ENCODE measurements around the gene RGS12. TPM values are rescaled to one million over a fixed set of nuclear protein-coding genes. Genes with fewer than 3 reads are reported as not detected.

RGS12 gene
- total and polyA plus RNA-seq, 2 experiments from 2014 or later: 8.0 to 19.0 TPM

GRCh38 chr4:3324093-3324815, 31.4 kb downstream of the RGS12 start (continued):
- TF ChIP-seq ETS1 (IDR thresholded peaks at IDR 0.05): no peak
- TF ChIP-seq ZNF331 (CRISPR knock-in tag; IDR thresholded peaks at IDR 0.05; ENCODE audit: low read depth): no peak
- no peak for TF ChIP-seq STAT1 (IDR thresholded peaks at IDR 0.05; ENCODE audit: unreplicated experiment)
- TF ChIP-seq JUNB (IDR thresholded peaks at IDR 0.05; ENCODE audit: unreplicated experiment): no peak
- TF ChIP-seq REST (IDR thresholded peaks at IDR 0.05; ENCODE audit: unreplicated experiment): no peak
- no peak for TF ChIP-seq EZH2 (IDR thresholded peaks at IDR 0.05; ENCODE audit: low read depth, unreplicated experiment)
- no peak for TF ChIP-seq EZH2phosphoT487 (IDR thresholded peaks at IDR 0.05; ENCODE audit: unreplicated experiment)

GRCh38 chr4:3328814-3329663, 36.2 kb downstream of the RGS12 start:
- Histone ChIP-seq H3K9me2 (ENCODE audit: insufficient read depth) (no peaks in the 10 kb centered on the region), H3K27me3 (ENCODE audit: insufficient read depth) (no peaks in the 10 kb centered on the region), H2AFZ (no peak overlapping the region), H3K36me3 (ENCODE audit: insufficient read depth) (no peaks in the 10 kb centered on the region), H3K4me1 (ENCODE audit: insufficient read depth) (no peaks in the 10 kb centered on the region), H4K20me1 (replicated peaks; ENCODE audit: insufficient read depth) (peaks cover 3% of the 10 kb centered on the region), H3K79me2 (replicated peaks; ENCODE audit: insufficient read depth) (no peaks in the 10 kb centered on the region), H3F3A (replicated peaks; ENCODE audit: low read depth) (no peaks in the 10 kb centered on the region), H3K4me3 (no peak overlapping the region), H3K27ac (ENCODE audit: low read depth) (no peak overlapping the region), H3K4me2 (no peak overlapping the region)
- ATAC-seq: no peak
- H3K4me3 Mint-ChIP-seq: no peak overlapping the region
- no peaks in the 10 kb centered on the region for H3K36me3 Mint-ChIP-seq (ENCODE audit: low read depth)
- peaks cover 10% of the 10 kb centered on the region; the same call in 2 of the 3 replicates for H3K4me1 Mint-ChIP-seq
- no peaks in the 10 kb centered on the region for H3K9me3 Mint-ChIP-seq
- peaks cover 6% of the 10 kb centered on the region for H3K27me3 Mint-ChIP-seq (ENCODE audit: insufficient read depth, low read depth, poor library complexity)
- no peak for DNase-seq (ENCODE audit: low spot score)
- no peak overlapping the region; the same call in 1 of the 2 replicates for H3K27ac Mint-ChIP-seq
- TF ChIP-seq EZH2 (IDR thresholded peaks at IDR 0.05; ENCODE audit: low read depth, unreplicated experiment) (no peak), REST (IDR thresholded peaks at IDR 0.05; ENCODE audit: unreplicated experiment) (no peak), CTCF (conservative IDR thresholded peaks at IDR 0.05; ENCODE audit: low read depth in 2 of 2) (no peak), POLR2AphosphoS5 (IDR thresholded peaks at IDR 0.05; ENCODE audit: low read depth) (no peak), STAT1 (IDR thresholded peaks at IDR 0.05; ENCODE audit: unreplicated experiment) (no peak)

All from GM23338 (cell line).